Epidermal melanocyte (primary cell): ENCODE measurements around the gene WNK2.

Experiments
- DNase-seq: peaks from one replicate; pipeline ENCODE4 v3.0.0; 2011; ENCODE audit warnings: low spot score; ENCODE audit not compliant: insufficient read length

The WNK2 gene

DNA sequence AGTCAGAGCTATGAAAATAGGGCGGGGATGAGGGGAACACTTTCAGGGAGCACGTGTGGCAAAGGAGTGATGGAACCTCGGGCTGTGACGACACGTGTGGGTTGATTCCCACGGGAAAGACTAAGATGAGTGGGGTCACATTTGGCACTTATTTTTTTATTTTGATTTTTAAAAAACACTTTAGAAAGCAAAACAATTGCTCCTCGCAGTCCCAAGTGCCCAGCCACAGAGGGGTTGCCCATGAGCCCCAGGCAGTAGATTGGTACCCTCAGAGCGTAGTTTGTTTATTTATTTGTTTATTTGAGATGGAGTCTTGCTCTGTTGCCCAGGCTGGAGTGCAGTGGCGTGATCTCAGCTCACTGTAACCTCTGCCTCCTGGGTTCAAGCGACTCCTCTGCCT, 69.7 kb downstream of the WNK2 start:
- no peak for DNase-seq

DNA sequence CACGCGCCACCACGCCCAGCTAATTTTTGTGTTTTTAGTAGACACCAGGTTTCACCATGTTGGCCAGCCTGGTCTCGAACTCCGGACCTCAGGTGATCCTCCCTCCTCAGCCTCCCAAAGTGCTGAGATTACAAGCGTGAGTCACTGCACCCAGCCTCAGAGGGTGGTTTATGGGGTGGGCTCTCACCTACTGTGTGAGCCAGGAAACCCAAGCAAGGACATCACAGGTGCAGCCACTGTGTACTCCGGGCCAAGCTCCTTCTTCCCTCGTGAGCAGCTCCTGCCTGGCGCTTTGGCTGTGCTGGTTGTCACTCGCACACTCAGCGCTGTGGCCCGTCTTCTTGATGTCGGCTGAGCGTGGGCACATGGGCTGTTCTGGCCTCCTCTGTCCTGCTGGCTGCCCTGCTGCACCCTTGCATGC, 70.1 kb downstream of the WNK2 start:
- DNase-seq = no peak

DNA sequence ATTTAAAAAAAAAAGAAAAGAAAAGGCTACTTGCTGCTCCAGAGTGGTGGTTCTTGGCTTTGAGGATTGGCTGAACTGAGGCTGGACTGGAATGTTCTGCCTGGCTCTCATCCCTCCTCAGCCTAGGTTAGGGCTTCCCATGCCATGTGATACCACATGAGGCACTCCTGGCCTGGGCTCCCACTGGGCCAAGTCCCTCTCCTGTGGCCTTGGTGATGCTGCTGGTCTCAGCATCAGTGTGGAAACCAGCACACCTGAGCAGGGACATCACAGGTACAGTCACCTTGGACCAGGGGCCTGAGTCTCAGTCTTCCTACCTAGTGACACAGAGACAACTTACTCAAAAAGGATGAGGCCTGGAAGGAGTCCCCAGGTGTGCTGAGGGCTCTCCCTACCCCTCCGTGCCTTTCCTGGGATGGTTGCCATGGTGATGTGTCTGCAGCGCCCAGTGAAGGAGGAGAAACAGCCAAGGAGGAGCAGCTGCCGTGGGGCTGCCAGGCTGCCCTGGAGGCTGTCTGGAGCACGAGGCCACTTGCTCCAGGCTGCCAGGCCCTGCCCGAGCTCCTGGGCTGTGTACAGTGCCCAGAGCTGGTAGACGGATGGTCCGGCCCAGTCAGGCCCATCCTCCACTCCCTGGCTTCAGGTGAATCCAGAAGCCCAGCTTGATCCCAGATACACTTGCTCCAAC, 71.0 kb downstream of the WNK2 start:
- DNase-seq = no peak

DNA sequence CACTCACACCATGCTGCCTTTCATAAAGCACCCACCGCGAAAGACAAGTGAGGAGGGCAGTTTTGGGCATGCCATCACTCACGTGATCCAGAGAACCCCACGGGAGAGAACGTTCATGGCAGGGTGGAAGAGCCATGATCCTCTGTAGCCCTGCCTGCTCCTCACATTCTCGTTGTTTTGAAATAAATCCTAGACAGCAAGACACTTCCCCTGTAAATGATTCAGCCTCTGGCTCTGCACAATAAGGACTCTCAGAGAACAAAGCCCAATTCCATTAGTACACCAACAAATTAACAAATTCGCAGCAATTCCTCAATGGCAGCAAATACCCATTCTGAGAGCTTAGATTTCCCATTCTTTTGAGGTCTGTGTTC, 71.5 kb downstream of the WNK2 start:
- DNase-seq = no peak

DNA sequence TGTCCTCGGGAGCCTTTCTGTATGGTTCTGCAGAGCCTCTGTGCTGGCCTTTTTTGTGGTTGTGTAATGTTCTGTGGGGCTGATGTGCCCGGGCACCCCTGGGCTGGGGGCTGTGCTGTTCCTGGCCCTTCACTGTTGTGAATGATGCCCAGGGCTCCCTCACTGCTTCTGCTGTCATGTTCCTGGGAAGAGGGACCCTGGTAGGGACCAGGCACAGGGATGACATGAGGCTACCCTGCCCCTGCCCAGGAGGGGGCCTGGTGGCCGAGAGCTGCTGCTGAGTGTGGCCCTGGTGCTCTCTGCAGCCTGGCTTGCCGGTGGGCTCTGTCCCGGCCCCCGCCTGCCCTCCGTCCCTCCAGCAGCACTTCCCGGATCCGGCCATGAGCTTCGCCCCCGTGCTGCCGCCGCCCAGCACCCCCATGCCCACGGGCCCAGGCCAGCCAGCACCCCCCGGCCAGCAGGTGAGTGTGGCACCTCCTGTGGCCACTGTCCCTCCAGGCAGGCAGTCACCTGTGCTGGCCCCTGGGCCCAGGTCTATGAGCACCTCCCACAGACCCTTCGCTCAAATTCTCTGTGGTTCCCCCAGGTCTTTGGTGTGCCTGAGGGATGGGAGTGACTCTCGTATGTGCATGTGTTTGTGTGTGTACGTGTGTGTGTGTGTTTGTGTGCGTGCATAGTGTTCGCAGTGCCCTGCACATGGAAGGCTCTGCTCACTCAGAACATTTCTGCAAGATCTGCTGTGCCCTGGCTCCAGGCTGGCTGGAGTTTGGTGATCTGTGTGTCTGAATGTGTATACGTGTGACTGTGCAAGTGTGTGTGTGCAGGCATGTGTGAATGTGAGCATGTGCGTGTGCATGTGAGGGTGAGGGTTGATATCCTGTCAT, 72.3 kb downstream of the WNK2 start:
- DNase-seq = no peak

DNA sequence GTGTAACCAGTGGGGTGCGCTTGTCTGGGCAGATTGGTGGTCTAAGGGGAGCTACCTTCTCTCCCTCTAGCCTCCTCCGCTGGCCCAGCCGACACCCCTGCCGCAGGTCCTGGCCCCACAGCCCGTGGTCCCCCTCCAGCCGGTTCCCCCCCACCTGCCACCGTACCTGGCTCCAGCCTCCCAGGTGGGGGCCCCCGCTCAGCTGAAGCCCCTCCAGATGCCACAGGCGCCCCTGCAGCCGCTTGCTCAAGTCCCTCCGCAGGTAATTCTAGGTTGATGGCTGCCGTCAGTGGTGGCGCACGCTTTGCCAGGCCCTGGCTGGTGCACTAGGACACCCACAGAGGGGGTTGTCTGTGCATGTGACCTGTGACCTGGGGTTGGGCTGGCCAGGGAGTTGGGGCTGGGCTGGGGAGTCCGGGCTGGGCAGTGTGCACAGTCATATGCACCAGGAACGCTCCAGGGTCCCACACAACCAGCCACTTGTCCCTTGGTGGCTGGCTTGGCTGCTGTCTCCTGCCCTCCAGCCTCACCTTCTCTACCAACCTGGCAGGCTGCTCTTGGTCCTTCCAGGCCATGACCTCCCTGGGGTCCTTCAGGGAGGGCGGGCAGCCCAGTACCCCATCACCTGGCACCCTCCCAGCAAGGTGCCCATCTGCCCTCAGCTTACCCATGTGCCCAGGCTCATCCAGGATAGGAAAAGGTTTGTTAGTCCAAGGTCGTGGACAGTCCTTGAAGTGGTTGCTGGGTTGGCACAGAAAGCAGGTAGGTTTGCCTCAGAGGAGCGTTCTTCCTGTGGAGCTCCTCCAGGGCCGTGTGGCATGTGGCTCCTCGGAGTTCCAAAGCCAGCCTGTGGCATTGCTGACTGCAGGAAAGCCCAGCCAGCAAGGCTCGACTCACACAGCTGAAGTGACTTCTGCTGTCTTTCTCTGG, 73.2 kb downstream of the WNK2 start:
- no peak for DNase-seq

DNA sequence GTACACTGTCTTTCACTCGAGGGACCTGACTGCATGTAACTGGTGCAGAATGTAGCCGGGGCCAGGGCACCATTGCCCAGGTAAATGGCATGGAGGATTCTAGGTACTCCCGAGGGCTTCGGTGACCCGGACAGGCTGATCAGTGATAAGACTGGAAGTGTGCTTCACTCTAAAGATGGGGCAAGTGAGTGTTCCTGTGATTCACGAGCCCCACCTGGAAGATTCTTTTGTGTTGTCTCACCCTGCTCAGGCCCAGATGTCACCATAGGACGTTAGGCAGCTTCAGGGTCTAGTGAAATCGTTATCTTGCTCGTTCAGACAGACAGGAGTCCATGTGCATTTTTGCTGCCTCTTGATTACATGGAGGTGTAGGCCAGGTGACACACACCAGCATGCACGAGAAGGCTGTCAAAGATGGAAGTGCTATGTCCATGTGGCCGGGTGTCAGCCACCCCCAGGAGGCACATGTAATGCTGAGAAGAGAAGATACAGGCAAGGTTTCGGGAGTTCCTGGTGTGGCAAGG, 73.9 kb downstream of the WNK2 start:
- no peak for DNase-seq

DNA sequence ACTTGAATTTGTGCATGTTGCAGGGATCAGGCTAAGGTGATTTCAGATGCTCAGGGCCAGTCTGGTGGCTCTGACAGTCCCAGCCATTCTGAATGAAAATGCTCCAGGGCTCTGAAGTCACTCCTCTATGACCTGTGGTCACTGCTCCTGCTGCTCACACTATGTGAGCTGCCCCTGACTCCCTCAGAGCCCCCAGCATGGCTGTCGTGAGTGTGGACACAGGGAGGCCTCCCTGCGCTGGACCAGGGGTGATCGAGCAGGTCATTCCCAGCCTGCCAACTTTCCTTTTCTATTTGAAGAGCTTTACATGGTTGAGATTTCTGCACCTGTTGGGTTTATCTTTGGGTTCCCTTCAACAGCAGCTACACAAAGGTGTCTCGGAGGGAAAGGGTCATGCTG, 74.5 kb downstream of the WNK2 start:
- no peak for DNase-seq

DNA sequence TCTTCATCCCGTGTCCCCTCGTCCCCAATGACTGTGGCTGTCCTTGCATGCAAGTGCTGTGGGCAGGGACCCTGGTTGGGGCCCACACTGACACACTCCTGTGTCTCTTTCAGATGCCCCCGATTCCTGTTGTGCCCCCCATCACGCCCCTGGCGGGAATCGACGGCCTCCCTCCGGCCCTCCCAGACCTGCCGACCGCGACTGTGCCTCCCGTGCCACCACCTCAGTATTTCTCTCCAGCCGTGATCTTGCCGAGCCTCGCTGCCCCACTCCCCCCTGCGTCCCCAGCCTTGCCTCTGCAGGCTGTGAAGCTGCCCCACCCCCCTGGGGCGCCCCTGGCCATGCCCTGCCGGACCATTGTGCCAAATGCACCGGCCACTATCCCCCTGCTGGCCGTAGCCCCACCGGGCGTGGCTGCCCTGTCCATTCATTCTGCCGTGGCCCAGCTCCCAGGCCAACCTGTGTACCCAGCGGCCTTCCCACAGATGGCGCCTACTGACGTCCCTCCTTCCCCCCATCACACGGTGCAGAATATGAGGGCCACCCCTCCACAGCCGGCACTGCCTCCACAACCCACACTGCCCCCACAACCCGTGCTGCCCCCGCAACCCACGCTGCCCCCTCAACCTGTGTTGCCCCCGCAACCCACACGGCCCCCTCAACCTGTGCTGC, 75.0 kb downstream of the WNK2 start:
- DNase-seq = no peak

DNA sequence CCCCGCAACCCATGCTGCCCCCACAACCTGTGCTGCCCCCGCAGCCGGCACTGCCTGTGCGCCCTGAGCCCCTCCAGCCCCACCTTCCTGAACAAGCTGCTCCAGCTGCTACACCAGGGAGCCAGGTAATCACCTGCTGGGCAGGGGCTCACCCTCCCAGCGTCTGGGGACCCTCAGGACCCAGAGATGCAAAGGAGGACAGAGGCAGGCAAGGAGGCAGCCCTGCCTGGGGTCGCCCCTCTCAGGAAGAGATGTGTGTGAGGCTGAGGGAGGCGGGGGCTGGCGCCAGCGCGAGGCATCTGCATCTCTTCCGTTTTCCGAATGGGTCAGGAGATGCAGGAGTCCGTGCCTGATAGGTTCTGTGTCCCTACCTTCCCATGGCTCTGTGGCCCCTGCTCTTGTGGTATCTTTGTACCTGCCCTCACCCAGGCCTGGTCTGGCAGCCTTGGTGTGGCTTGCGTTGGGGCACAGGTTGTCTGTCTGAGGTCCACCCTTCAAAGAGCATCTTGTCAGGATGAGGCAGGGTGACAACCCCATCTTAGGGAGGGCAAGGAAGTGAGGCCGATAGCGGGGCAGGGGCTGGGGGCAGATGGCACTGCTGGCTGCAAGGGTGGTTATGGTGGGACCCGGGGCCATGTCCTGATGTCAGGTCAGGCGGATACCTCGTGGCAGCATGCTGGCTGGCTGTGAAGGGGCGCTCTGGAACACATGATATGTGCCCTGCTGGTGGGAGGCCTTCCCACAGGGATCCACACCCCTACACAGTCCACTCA, 75.7 kb downstream of the WNK2 start:
- no peak for DNase-seq

DNA sequence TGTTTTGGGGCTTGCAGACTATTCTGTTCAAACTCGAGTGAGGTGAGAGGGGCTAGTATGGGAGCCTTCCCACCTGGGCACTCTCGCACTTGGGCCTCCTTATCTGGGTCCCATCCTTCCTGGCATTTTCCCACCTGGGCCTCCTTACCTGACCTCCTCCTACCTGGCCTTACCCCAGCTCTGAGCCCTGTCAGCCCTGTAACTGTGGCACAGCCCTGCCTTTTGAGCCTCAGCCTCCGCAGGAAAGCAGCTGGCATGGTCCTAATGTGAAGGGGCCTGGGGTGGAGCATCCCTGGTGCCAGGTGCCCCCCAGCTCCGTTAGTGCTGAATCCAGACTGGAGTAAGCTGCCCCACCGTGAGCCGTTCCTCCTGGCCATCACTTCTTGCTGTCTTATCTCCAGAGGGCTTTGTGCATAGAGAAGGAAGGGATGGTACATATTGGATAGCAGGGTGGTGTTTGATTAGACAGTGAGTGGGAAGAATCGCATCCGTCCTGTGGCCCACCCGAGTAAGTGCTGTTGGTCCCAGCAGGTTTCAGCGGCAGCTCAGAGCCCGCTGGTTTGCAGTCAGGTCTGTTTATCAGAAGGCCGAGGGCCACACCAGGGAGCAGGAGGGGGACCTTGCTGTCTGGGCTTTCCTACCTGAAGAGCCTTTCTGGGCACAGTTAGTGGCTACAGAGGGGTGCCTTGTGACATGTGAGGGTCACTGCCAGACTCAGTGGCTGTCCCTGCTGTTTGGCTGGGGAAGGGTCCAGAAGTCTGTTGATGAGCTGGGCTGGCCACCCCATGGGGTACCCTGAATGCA, 76.5 kb downstream of the WNK2 start:
- no peak for DNase-seq

DNA sequence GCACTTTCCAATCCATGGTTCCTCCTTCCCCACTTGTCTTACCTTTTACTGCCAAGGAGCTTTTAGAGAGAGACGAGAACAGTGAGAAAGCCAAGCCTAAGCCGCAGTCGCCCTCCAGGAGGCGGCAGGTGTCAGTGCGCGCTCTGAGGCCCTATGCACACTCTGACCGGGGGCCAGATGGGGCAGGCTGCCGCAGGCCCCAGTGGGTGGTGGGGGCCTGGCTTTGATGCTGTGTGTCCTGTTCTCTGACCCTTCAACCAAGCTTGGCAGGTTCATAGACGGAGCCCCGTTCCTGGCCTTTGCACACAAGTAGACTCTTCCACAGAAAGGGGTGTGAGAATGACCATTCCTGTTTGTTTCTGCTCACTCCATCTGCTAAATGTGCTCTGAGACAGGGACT, 77.3 kb downstream of the WNK2 start:
- DNase-seq = no peak

DNA sequence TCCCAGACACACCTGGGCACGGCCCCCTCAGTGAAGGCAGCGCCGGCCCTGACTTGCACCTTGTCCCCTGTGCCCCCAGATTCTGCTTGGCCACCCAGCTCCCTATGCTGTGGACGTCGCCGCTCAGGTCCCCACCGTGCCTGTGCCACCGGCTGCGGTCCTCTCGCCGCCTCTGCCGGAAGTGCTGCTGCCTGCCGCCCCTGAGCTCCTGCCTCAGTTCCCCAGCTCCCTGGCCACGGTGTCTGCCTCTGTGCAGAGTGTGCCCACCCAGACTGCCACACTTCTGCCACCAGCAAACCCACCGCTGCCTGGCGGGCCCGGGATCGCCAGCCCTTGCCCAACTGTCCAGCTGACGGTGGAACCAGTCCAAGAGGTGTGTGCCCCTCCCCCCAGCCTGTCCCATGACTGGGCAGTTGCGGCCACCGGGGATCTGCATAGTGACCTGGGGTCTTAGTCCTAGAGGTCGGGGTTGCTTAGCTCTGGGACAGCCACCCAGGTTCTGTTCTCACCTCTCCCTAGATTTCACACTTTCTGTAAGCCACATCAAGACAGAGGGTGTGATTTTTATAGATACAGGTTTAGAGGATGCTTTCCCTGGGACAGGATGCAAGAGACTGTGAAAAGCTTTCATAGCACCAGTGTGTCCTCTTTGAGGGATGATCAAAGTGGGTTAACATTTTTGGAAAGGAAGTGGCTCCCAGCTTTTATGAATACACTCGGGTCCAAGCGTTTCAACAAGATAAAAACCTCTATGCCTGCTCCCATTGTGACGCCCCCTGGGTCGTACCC, 78.0 kb downstream of the WNK2 start:
- DNase-seq = no peak

DNA sequence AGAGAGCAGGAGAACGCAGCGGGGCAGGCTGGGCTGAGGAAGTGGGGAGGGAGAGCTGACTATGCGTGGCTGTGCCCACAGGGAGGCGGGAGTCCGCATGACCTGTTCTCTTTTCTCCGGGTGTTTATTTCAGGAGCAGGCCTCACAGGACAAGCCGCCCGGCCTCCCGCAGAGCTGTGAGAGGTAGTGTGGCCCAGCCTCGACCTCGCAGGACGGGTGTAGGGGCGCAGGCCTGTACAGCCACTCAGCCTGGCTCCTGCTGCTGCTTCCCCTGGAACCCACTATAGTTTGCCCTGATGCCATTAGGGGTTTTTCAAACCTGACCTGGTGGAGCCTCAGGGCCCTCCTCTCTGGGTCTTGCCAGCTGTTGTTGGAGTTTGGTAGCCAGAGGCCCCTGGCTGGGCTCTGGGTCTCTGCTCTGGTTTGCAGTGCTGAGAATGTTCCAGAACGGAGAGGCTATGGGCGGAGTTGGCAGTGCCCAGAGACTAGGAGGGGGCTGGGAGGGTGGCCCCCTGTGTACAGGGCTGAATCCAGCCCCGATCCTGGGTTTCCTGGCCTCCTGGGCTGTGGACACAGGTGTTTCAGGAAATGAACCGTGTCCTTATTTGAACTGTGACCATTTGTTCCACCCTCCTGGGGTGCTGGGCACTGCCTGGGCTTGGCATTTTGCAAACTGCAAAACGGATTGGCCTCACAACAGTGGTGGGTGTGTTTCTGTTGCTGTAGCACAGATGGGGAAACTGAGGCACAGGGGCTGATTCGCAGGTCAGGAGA, 78.8 kb downstream of the WNK2 start:
- no peak for DNase-seq

DNA sequence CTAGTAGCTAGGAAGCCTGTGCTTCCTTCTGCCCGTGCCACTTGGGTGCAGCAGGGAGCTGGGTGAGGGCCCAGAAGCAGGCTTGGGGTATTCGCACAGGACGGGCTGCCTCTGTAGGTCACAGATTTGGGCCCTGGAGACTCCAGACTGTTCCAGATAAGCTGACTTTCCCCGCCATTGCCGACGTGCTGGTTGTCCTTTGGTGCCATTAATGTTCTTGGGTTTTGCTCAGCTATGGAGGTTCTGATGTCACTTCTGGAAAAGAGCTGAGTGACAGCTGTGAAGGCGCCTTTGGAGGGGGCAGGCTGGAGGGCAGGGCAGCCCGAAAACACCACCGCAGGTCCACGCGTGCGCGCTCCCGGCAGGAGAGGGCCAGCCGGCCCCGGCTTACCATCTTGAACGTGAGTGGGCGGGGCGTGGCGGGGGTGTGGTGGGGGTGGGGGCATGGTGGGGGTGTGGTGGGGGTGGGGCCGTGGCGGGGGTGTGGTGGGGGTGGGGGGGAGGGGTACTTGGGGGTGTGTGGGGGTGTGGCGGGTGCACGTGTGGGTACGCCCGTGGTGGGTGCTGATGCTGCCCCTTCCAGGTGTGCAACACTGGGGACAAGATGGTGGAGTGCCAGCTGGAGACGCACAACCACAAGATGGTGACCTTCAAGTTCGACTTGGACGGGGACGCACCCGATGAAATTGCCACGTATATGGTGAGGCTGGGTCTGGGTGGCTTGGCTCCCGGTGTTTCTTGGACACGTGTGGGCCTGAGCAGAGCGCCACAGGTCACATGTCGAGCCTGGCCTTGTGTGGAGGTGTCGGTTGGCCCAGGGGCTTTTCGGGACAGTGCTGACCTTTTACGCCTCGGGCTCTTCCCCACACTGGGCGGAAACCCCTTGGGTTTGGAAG, 79.6 kb downstream of the WNK2 start:
- no peak for DNase-seq

DNA sequence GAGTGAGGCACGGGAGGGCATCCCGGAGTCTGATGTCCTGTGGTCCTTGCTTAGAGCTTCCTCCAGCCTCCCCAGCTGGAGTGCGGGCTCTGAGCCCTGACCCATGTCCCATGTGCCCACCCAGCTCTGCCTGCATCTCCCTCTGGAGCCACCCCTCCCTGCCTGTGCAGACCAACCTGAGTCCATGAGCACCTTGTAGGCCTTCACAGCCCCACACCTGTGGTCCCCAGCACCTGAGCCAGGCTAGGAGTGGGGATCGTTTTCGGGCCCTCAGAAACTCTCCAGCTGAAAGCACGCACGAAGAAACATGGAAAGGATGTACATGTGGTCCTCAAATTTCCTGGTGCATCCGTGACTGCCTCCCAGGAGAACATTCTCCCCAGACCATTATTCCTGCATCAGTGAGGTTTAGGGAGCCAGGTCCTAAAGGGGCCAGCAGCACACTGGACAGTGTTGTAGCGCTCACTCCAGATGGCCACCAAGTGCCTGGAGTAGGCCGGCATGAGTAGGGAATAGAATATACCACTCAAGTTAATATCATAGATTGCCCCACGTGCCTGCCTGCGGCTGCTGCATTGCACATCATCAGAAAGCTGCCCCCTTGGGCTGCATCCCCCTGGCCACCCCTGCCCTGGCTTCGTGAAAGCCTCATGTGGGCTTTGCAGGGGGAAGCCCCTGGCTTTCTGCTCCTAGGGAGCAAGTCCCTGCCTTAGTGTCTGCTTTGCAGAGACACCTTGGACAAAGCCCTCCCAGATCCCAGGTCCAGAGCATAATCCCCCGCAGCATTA, 80.6 kb downstream of the WNK2 start:
- no peak for DNase-seq
